Endometrial microvascular endothelial cells (primary cell): ENCODE data around the gene TICAM1. TPM values are rescaled to one million over a fixed set of nuclear protein-coding genes. Genes with fewer than 3 reads are reported as not detected.
"Not testable (repeated sequence)": the region's sequence is repeated elsewhere in the genome, so short reads cannot be mapped to it uniquely, and the experiment has no call there.

Source experiments
- in situ Hi-C: cut with HindIII; loops from 2 replicates; pipeline ENCODE4 v1.10.0; 2017; ENCODE audit warnings: low sequenced_read_pairs, low pct_unique_long_range_greater_than_20kb; ENCODE audit errors: inconsistent ontology term
- total RNA-seq: library from RNA; depleted of rRNA; stranded (reverse); fragments of >200 nt; gene quantifications from one replicate; pipeline ENCODE4 v1.2.3, GENCODE V29; 2015; ENCODE audit errors: inconsistent ontology term

The TICAM1 gene
- total RNA-seq, 1 donor from 2014 or later = 4.8 TPM

DNA sequence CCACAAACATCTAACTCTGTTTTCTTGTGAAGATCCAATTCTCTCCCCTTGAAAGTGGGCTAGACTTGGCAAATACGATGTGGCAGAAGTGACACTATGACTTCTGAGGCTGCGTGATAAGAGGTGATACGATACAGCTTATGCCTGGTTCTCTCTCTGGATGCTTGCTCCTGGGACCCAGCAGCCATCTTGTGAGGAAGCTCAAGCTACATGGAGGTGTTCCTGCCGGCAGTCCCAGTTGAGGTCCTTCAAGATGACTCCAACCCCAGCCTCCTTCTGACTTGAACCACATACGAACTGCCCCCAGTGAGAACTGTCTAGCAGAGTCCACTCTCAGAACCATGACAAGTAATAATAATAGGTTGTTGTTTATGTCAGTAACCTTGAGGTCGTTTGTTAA lies 50.7 kb downstream of the TICAM1 start:
- in situ Hi-C loops = no loop called here

DNA sequence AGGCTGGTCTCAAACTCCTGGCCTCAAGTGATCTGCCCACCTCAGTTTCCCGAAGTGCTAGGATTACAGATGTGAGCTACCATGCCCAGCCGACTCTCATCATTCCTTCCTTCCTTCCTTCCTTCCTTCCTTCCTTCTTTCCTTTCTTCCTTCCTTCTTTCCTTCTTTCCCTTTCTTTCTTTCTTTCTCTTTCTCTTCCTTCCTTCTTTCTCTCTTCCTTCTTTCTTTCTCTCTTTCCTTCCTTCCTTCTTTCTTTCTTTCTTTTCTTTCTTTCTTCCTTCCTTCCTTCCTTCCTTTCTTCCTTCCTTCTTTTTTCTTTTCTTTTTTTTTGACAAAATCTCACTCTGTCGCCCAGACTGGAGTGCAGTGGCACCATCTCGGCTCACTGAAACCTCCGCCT lies 53.4 kb downstream of the TICAM1 start:
- in situ Hi-C loops = not testable (repeated sequence)

DNA sequence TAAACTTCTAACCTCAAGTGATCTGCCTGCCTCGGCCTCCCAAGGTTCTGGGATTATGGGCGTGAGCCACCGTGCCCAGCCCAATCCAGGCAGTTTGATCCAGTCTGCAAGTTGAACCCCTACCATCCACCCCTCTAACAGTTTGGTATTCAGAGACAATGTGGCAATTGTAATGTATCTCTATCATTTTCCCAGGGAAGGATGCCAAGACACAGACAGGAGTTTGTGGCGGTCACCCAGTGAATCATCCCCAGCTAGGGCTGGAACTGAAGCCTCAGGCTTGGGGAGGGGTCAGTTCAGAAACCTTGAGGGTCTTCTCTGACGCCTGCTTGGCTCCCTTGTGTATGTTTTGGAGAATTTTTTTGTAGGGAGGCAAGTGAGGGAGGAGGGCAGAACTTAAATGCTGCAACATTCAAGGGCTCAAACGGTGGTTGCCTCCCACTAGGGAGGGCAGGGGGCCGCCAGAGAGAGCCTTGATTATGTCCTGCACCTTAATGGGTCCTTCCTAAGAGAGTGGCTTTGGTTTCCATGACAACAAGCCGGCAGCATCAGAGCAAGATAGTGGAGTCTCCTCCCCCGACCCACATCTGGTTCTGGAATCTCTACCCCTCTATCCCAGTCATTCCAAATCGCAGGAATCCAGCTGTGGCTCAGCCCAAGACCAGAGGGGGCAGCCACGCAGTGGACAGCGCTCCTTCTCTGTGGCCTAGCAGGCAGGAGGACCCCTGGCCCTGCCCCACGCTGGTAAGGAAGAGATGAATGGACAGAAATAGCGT lies 54.9 kb downstream of the TICAM1 start:
- in situ Hi-C loops = no loop called here

- in situ Hi-C loops = no loop called here
Measured at GRCh38 chr19:4775627-4776152, 55.8 kb downstream of the TICAM1 start.

DNA sequence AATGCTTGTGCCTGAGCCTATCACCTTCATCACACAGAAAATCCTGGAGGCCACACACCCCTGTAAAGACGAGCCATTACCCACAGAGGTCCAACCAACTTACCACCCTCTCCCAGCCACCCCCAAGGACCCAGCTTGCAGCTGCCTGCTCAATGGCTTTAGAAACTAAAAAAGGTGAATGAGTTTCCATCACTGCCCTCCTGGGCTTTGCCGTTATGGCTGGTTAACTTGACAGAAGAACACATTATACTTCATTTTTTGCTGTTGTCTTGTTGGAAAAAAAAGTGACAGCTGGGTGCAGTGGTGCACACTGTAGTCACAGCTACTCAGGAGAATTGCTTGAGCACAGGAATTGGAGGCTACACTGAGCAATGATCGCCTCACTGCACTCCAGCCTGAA lies 57.4 kb downstream of the TICAM1 start:
- in situ Hi-C loops = no loop called here

DNA sequence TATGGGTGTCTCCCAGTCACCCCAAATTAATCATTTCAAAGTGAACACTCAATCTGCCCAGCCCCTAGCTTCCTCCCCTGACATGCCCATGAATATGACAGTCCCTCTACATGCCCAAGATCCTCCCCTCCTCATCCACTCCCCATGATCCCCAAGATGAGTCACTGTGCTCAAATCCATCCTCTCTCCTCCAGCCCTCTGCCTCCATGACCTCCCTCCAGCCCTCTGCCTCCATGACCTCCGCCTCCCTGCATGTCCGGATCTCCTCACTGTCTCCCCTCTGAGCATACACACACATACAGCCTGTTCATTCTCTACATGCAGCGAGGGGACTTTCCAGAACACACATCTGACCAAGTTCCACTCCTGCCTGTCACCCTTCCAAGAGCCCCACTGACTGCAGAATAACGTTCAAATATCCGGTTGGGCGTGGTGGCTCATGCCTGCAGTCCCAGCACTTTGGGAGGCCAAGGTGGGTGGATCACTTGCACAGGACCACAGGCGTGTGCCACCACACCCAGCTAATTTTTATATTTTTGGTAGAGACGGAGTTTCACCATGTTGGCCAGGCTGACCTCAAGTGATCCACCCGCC lies 58.4 kb downstream of the TICAM1 start:
- in situ Hi-C loops = no loop called here

DNA sequence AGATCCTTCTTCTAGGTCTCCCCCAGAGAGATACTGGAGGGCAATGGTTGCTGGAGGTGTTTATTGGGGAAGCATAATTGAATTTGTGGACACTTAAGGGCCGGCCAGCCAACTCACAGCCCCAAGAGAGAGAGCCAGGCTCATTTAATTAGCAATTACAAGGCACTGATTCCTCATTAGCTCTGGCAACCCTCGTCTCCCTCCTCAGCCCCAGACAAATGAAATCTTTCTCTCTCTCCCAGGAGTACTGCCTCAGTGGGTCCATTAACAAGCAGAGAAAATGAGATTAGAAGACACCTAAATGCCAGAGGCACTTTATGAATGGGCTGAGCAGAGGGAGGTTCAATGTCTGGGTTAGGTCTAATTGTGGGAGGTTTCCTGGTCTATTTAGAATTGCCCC lies 58.9 kb downstream of the TICAM1 start:
- in situ Hi-C loops = no loop called here

DNA sequence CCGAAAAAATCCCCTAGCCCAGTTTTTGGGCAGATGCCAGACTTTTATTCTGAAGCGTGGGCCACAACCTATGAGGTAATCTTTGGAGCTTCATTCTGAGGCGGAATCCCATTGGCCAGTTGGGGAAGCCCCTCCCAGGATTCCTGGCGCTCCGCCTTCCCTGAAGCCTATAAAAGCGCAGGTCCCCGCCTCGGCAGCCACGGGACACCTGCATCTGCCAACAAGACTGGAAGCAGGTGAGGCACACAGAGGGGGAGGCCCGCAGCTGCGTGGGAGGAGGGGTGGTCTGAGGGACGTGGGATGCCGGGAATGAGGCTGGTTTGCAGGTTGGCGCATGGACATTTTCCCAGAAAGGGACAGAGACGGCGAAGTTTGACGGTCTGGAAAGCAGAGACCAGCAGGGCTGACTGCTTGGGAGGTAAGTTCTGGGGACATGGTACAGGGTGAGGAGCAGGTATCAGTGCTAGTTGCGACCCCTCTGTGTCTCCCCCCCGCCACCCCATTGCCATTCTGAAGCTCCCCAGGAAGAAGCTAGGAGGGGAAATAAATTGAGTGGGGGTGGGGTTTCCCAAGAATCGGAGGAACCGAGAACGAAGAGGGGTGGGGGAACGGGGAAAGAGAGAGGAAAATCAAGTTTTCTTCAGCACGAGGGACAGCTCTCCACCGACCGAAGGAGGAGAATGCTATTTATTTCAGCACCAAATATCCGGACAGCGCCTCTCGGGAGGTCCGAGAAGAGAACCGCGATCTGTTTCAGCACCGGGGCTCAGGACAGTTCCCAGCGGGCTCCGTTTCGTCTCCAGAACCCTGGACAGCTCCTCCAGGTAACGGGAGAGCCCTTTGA lies 62.4 kb downstream of the TICAM1 start:
- in situ Hi-C loops = no loop called here

Other genes starting within 250 kb of the TICAM1 start
- 14.2 TPM for gene TNFAIP8L1, start 192.2 kb downstream of the TICAM1 start, total RNA-seq
- 130 TPM for gene MYDGF, start 161.4 kb downstream of the TICAM1 start, total RNA-seq
- 58.5 TPM for gene DPP9, start 107.9 kb downstream of the TICAM1 start, total RNA-seq
- 11.4 TPM for gene FEM1A, start 40.0 kb downstream of the TICAM1 start, total RNA-seq
- gene PLIN3, start 36.0 kb upstream of the TICAM1 start, total RNA-seq = 89.4 TPM
- not detected for gene ARRDC5, start 71.2 kb upstream of the TICAM1 start, total RNA-seq
- gene UHRF1, start 77.8 kb upstream of the TICAM1 start, total RNA-seq = 63.4 TPM
- gene KDM4B, start 137.4 kb upstream of the TICAM1 start, total RNA-seq = 12.5 TPM